GM18499 (cell line): Measurements from ENCODE around the gene TCF4.

Source experiments
- ATAC-seq: cut with Tn5 transposase; IDR thresholded peaks from one replicate; pipeline ENCODE4 v1.9.1; 2021; ENCODE audit warnings: moderate number of reproducible peaks; ENCODE audit not compliant: insufficient read depth, unreplicated experiment

Gene TCF4

GRCh38 chr18:55549474-55550104 lies 38.4 kb downstream of the TCF4 start:
- ATAC-seq: no peak

GRCh38 chr18:55547705-55548056 lies 40.3 kb downstream of the TCF4 start:
- no peak for ATAC-seq

- ATAC-seq: no peak
These were observed 40.9 kb downstream of the TCF4 start for GRCh38 chr18:55546851-55547704.

GRCh38 chr18:55544014-55544413 lies 44.0 kb downstream of the TCF4 start:
- ATAC-seq: no peak

GRCh38 chr18:55543130-55543704 lies 44.8 kb downstream of the TCF4 start:
- no peak for ATAC-seq

GRCh38 chr18:55541571-55541970 lies 46.4 kb downstream of the TCF4 start:
- ATAC-seq: no peak

GRCh38 chr18:55539240-55539639 lies 48.8 kb downstream of the TCF4 start:
- ATAC-seq: no peak

GRCh38 chr18:55534996-55535395 lies 53.0 kb downstream of the TCF4 start:
- ATAC-seq: no peak

GRCh38 chr18:55534547-55534946 lies 53.4 kb downstream of the TCF4 start:
- no peak for ATAC-seq

- ATAC-seq: no peak
These were observed 57.8 kb downstream of the TCF4 start for GRCh38 chr18:55530166-55530565.

GRCh38 chr18:55529581-55529980 lies 58.4 kb downstream of the TCF4 start:
- no peak for ATAC-seq

GRCh38 chr18:55525845-55526244 lies 62.1 kb downstream of the TCF4 start:
- ATAC-seq: no peak

- ATAC-seq: no peak
These were observed 63.5 kb downstream of the TCF4 start for GRCh38 chr18:55524353-55525073.

GRCh38 chr18:55523001-55523400 lies 65.0 kb downstream of the TCF4 start:
- ATAC-seq: no peak

- ATAC-seq: no peak
These were observed 66.0 kb downstream of the TCF4 start for GRCh38 chr18:55522011-55522410.

GRCh38 chr18:55517055-55517454 lies 70.9 kb downstream of the TCF4 start:
- ATAC-seq: no peak

GRCh38 chr18:55515941-55516710 lies 71.9 kb downstream of the TCF4 start:
- no peak for ATAC-seq

- ATAC-seq: no peak
These were observed 72.8 kb downstream of the TCF4 start for GRCh38 chr18:55515214-55515613.

GRCh38 chr18:55513161-55513560 lies 74.8 kb downstream of the TCF4 start:
- no peak for ATAC-seq

GRCh38 chr18:55511277-55511676 lies 76.7 kb downstream of the TCF4 start:
- no peak for ATAC-seq
